GM12874 (cell line): ENCODE results near the gene SLC4A2.
A peak's percentile ranks its signal among the peaks of the same experiment; 100 is the strongest.

ENCODE experiments used
- CTCF ChIP-seq: IDR thresholded peaks from 2 replicates; pipeline ENCODE4 v1.5.1; 2011; ENCODE audit warnings: low read depth, mild to moderate bottlenecking, control low read depth, low read length, moderate library complexity; ENCODE audit not compliant: insufficient read depth

SLC4A2 gene

GRCh38 chr7:151104411-151105235 lies 45.2 kb downstream of the SLC4A2 start:
- TF ChIP-seq CTCF = no peak

GRCh38 chr7:151107882-151108281 lies 48.5 kb downstream of the SLC4A2 start:
- no peak for TF ChIP-seq CTCF

- no peak for TF ChIP-seq CTCF
Measured at GRCh38 chr7:151109094-151110048, 50.0 kb downstream of the SLC4A2 start.

GRCh38 chr7:151110236-151110940 lies 51.0 kb downstream of the SLC4A2 start:
- no peak for TF ChIP-seq CTCF

- TF ChIP-seq CTCF = peak; percentile 88
Measured at GRCh38 chr7:151110941-151111645, 51.7 kb downstream of the SLC4A2 start.

GRCh38 chr7:151113344-151114150 lies 54.2 kb downstream of the SLC4A2 start:
- no peak for TF ChIP-seq CTCF
